Kidney epithelial cell (primary cell): ENCODE measurements around the gene FAM193B. TPM values are rescaled to one million over a fixed set of nuclear protein-coding genes. Genes with fewer than 3 reads are reported as not detected.

Experiments used
- DNase-seq: peaks from one replicate; pipeline ENCODE4 v3.0.0-alpha.2; 2010; ENCODE audit warnings: low read depth
- H3K27me3 ChIP-seq: 2 replicates; pipeline ENCODE4 v1.6.0; 2011; ENCODE audit warnings: low read length; ENCODE audit not compliant: control insufficient read depth, insufficient read depth
- H3K36me3 ChIP-seq: 2 replicates; pipeline ENCODE4 v1.5.1; 2011; ENCODE audit warnings: low read length; ENCODE audit not compliant: control insufficient read depth, insufficient read depth
- H3K4me3 ChIP-seq: 2 replicates; pipeline ENCODE4 v1.5.1; 2011; ENCODE audit warnings: low read depth, mild to moderate bottlenecking, control low read depth, low read length
- total RNA-seq: library from RNA; depleted of rRNA; stranded (reverse); fragments of >200 nt; gene quantifications from 2 replicates; pipeline ENCODE4 v1.2.3, GENCODE V29; 2015
- TF ChIP-seq, protein P1 (sequence below): IDR thresholded peaks from 2 replicates; pipeline ENCODE4 v1.5.1; 2011; ENCODE audit warnings: mild to moderate bottlenecking, moderate library complexity, low read length, control low read depth, inconsistent platforms; ENCODE audit not compliant: insufficient read depth, poor library complexity, severe bottlenecking

FAM193B gene
- total RNA-seq, 1 donor from 2014 or later = 29.5 TPM

DNA sequence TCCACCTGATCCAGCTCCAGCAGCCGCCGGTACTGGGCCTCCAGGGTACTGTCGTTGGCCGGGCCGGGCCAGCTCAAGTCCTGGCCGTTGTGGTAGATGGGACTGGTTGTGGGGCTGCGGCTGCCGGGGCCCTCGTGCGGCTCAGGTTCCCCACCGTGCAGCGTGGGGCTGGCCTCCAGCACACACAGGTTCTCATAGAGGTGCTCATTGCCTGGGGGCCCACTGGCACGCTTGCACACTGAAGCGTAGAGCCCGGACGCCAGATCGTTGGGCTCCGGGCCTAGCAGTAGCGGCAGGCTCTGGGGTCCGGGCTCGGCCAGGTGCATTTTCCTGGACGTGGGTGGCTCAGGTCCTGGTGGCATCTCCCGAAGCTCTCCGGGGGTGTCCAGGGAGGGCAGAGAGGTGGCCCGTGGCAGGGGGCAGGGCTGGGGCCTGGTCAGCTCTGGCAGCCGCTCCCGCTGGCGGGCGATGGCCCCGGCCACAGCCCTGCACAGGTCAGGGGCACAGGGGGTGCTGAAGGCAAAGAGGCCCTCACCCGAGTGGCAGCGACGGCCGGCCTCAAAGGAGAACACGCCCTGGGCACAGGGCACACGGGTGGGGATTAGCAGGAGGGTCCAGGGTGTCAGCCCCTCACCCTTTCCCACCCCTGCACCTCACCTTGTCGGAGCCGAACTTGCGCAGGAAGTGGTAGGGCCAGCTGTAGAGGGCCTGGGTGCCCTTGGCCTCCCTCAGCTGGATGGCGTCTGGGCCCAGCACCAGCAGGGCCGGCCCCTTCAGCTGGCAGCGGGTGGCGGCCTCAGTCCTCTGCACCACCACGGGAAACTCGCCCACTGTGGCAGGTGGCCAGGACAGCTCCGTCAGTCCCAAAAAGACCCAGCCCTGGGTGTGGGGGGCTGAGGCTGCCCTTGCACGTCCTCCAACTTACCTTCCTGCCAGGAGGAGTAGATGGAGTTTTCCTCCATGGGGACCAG lies 50.0 kb downstream of the FAM193B start:
- no peak overlapping the region for H3K4me3 ChIP-seq
- no peaks in the 10 kb centered on the region for H3K27me3 ChIP-seq
- no peaks in the 10 kb centered on the region for H3K36me3 ChIP-seq
- TF ChIP-seq, protein P1, sequence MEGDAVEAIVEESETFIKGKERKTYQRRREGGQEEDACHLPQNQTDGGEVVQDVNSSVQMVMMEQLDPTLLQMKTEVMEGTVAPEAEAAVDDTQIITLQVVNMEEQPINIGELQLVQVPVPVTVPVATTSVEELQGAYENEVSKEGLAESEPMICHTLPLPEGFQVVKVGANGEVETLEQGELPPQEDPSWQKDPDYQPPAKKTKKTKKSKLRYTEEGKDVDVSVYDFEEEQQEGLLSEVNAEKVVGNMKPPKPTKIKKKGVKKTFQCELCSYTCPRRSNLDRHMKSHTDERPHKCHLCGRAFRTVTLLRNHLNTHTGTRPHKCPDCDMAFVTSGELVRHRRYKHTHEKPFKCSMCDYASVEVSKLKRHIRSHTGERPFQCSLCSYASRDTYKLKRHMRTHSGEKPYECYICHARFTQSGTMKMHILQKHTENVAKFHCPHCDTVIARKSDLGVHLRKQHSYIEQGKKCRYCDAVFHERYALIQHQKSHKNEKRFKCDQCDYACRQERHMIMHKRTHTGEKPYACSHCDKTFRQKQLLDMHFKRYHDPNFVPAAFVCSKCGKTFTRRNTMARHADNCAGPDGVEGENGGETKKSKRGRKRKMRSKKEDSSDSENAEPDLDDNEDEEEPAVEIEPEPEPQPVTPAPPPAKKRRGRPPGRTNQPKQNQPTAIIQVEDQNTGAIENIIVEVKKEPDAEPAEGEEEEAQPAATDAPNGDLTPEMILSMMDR = no peak
- no peak for DNase-seq

DNA sequence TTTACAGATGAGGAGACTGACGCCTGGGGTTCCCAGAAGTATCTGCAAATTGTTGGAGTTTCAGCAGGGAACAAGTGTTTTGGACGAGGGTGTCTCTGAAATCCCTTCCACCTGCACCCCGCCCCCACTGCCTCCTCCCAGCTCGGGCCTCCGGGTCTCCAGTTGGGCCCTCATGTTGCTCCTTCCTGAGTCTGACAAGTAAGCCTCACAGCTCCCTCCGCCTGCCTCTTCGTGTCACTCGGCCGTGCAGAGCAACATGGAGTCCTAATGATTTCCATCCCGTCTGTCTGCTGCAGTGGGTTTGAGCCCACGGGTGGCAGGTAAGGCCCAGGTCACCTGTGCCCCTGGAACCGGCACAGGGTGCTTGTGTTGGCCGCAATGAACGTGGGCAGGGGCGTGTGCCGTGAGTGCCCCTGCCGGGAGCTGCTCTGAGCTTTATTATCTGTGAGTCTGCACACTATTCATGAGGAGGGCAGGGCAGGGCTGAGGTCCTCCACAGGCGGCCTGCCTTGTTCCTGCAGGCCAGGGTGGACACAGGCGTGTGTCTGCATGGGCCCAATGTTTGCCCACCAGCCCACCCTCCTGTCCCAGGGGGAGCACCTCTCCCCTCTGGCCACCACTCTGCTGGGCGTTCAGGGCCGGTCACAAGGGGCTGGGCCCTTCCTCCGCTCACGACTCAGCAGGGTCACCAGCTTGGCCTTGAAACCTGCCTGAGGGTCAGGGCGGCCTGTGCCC lies 50.8 kb downstream of the FAM193B start:
- TF ChIP-seq, protein P1 = no peak
- DNase-seq = no peak

DNA sequence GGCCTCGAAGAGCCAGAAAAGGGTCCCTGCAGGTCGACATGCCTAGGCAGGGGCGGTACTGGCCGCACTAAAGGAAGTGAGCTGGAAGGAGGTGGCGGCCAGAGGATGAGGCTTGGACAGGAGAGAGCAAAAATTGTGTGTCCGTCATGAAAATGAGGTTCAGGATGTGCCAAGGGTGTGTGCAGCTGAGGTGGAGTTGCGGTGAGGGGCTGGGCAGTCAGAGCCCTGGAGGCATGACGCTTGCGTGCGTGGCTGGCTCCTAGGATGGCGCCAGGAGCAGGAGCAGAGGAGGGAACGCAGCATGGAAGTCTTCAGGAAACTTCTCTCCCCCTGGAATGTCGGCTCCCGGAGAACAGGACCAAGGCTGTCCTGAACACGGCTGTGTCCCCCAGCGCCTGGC lies 51.5 kb downstream of the FAM193B start:
- TF ChIP-seq, protein P1 = no peak
- DNase-seq = no peak
- H3K27me3 ChIP-seq = no peaks in the 10 kb centered on the region

More for the DNA sequence above, 50.8 kb downstream of the FAM193B start:
- Histone ChIP-seq H3K36me3 (no peaks in the 10 kb centered on the region), H3K27me3 (no peaks in the 10 kb centered on the region), H3K4me3 (no peak overlapping the region)

DNA sequence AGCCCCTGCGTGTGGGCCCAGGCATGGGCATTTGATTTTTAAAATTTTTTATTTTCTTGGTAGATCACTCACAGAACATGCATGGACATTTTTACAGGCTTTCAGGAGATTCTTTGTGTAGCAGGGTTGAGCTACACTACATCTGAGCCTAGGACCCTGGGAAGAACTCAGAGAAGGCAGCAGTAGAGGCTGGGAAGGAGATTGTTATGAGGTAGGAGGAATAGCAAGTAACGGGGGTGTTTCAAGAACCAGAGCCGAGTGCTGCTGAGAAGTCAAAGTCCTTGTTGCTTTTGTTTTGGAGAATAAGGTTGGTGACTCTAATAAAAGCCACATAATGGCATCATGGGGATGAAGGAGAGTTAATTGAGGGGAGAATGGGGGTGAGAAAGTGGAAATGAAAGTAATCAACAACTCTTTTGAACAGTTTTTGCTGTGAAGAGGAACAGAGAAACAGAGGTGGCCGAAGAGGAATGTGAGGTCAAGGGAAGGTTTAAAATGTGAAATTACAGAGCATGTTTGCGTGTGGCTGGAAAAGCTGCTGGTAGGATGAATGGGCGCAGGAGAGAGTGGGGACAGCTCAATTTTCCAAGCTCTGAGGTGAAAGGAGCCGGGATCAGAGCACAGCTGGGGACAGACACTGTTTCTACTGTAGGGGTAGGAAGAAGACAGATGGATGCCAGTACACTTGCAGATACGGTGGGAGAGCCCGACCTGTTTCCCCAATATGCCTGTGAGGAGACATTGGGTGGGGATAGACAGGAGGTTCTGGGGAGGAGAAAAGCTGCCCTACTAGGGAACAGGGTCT lies 52.3 kb downstream of the FAM193B start:
- Histone ChIP-seq H3K27me3 (no peaks in the 10 kb centered on the region), H3K4me3 (no peak overlapping the region)
- TF ChIP-seq, protein P1 = no peak

More for the DNA sequence above, 51.5 kb downstream of the FAM193B start:
- no peaks in the 10 kb centered on the region for H3K36me3 ChIP-seq
- H3K4me3 ChIP-seq = no peak overlapping the region

DNA sequence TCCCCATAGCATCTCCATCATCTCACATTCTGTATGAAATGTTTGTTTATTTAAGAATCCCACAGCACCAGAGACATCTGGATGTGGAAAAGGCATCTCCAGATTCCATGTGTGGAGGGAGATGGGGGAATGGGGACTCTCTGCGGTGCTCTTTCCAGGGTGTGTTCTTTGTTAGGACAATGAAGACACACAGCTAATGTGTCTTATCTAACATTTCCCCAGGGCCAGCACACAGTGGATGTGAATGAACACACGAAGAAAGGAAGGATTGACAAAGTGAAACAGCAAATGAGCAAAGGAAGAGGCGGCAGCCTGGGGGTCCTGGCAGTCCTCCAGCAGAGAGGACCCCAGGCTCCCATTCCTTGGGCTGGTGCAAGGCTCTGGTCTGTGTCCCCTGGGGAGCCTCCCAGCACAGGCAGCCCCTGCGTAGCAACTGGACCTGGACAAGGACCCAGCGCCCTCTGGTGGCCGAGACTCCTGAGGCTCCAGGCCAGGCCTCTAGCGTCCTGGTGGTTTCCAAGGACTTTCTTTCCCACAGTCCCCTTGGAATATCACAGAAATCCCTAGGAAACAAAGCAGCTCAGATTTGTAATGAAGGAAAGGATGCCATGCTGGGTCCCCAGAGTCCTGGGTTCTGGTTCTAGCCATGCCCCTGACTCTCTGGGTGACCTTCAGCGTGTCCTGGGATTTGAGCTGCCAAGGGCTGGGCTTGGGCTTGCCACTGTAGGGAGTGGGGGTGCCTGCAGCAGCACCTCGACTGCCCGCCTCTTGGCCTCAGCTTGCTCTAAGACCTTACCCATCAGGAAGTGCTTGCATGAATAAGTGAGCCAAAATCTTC lies 53.5 kb downstream of the FAM193B start:
- Histone ChIP-seq H3K27me3 (no peaks in the 10 kb centered on the region), H3K4me3 (no peak overlapping the region), H3K36me3 (no peaks in the 10 kb centered on the region)
- DNase-seq = peak; percentile 34
- TF ChIP-seq, protein P1 = peak; percentile 95

More for the DNA sequence above, 52.3 kb downstream of the FAM193B start:
- H3K36me3 ChIP-seq = no peaks in the 10 kb centered on the region
- DNase-seq = no peak
